Esophagus muscularis mucosa (tissue), 3 donors: ENCODE results near the gene ZIC5.

Experiments used
- CTCF ChIP-seq, 3 experiments: fragments of 200-600 bp in 2 of 3; fragments of 450-650 bp in 1 of 3; sonication (generic) in 2 of 3; IDR thresholded peaks; one replicate each; pipeline ENCODE4 v1.5.1; 2017 to 2019; ENCODE audit warnings: antibody characterized with exemption in 3 of 3, mild to moderate bottlenecking in 2 of 3, moderate library complexity in 1 of 3
- EP300 ChIP-seq: sonication (generic); formaldehyde crosslinking; IDR thresholded peaks from one replicate; pipeline ENCODE4 v1.6.1; 2017; ENCODE audit warnings: antibody characterized with exemption

DNA sequence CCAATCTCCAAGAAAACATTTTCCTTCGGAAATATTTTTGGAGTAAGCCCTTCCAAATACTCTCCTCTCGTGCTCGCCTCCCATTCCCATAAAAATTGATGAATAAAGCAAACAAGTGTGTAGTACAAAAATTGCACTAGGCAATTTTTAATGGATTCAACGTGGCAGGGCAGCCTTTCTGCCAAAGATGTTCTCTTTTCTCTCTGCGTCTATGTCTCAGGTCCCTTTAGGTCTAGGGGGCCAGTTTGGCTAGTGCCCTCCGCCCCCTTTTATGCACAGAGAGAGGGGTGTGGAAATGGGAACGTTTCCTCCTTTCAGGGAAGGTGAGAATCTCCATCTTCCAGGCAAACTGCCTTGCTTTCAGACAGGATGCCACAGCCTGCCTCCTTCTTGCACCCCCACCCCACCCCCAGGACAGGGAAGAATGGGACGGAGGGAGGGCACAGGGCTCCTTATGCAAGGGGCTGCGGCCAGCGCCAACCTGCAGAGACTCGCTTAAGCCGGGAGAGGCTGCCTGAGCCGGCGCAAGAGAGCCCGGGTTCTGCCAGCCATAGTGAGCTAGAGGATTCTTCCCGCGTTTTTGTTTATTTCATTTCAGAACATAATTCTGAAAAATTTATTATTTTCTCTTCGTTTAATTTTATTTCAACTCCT is 7.4 kb upstream of the ZIC5 start:
- TF ChIP-seq CTCF (IDR thresholded peaks at IDR 0.05) (no peak), EP300 (no peak)
